IPS-15b (cell line): ENCODE measurements around the gene NEURL1B.

ENCODE experiments used
- H3K27me3 ChIP-seq: one replicate; pipeline ENCODE4 v1.6.1; 2013; ENCODE audit warnings: low read length; ENCODE audit not compliant: control insufficient read depth, insufficient read depth
- H3K36me3 ChIP-seq: one replicate; pipeline ENCODE4 v1.6.1; 2013; ENCODE audit warnings: low read length; ENCODE audit not compliant: control insufficient read depth, insufficient read depth
- H3K4me1 ChIP-seq: one replicate; pipeline ENCODE4 v1.6.1; 2013; ENCODE audit warnings: mild to moderate bottlenecking, low read length; ENCODE audit not compliant: control insufficient read depth, insufficient read depth
- H3K4me3 ChIP-seq: one replicate; pipeline ENCODE4 v1.5.1; 2013; ENCODE audit warnings: low read depth, low read length
- H3K9ac ChIP-seq: one replicate; pipeline ENCODE4 v1.6.1; 2013; ENCODE audit warnings: low read depth, mild to moderate bottlenecking, low read length
- H3K9me3 ChIP-seq: one replicate; pipeline ENCODE4 v1.6.1; 2013; ENCODE audit warnings: mild to moderate bottlenecking, low read length; ENCODE audit not compliant: control insufficient read depth, insufficient read depth

The NEURL1B gene

GRCh38 chr5:172686539-172687390 is 45.7 kb downstream of the NEURL1B start:
- Histone ChIP-seq H3K9ac (no peak overlapping the region), H3K4me3 (no peak overlapping the region), H3K27me3 (peaks cover 18% of the 10 kb centered on the region), H3K4me1 (peaks cover 3% of the 10 kb centered on the region), H3K9me3 (no peaks in the 10 kb centered on the region), H3K36me3 (no peaks in the 10 kb centered on the region)

GRCh38 chr5:172687940-172688339 is 46.9 kb downstream of the NEURL1B start:
- Histone ChIP-seq H3K4me1 (peaks cover 3% of the 10 kb centered on the region), H3K27me3 (peaks cover 13% of the 10 kb centered on the region), H3K4me3 (no peak overlapping the region), H3K36me3 (no peaks in the 10 kb centered on the region), H3K9ac (no peak overlapping the region), H3K9me3 (no peaks in the 10 kb centered on the region)

GRCh38 chr5:172688349-172689217 is 47.5 kb downstream of the NEURL1B start:
- peaks cover 11% of the 10 kb centered on the region for H3K27me3 ChIP-seq
- no peak overlapping the region for H3K9ac ChIP-seq
- H3K4me3 ChIP-seq, result no peak overlapping the region
- no peaks in the 10 kb centered on the region for H3K9me3 ChIP-seq
- H3K36me3 ChIP-seq, result no peaks in the 10 kb centered on the region
- H3K4me1 ChIP-seq, result peaks cover 3% of the 10 kb centered on the region

- H3K36me3 ChIP-seq, result no peaks in the 10 kb centered on the region
- peaks cover 11% of the 10 kb centered on the region for H3K27me3 ChIP-seq
- H3K4me3 ChIP-seq, result no peak overlapping the region
- H3K9me3 ChIP-seq, result no peaks in the 10 kb centered on the region
- peaks cover 3% of the 10 kb centered on the region for H3K4me1 ChIP-seq
- no peak overlapping the region for H3K9ac ChIP-seq
Measured at GRCh38 chr5:172689218-172689572, 48.1 kb downstream of the NEURL1B start.

GRCh38 chr5:172689801-172690200 is 48.7 kb downstream of the NEURL1B start:
- H3K4me1 ChIP-seq, result peaks cover 3% of the 10 kb centered on the region
- H3K36me3 ChIP-seq, result no peaks in the 10 kb centered on the region
- H3K27me3 ChIP-seq, result peaks cover 5% of the 10 kb centered on the region
- no peak overlapping the region for H3K4me3 ChIP-seq
- no peak overlapping the region for H3K9ac ChIP-seq
- H3K9me3 ChIP-seq, result no peaks in the 10 kb centered on the region

- Histone ChIP-seq H3K4me3 (no peak overlapping the region), H3K9ac (no peak overlapping the region), H3K27me3 (no peaks in the 10 kb centered on the region), H3K4me1 (peaks cover 4% of the 10 kb centered on the region), H3K9me3 (no peaks in the 10 kb centered on the region), H3K36me3 (no peaks in the 10 kb centered on the region)
Measured at GRCh38 chr5:172690258-172691075, 49.4 kb downstream of the NEURL1B start.

- H3K4me1 ChIP-seq, result peaks cover 4% of the 10 kb centered on the region
- H3K36me3 ChIP-seq, result no peaks in the 10 kb centered on the region
- H3K9ac ChIP-seq, result no peak overlapping the region
- H3K4me3 ChIP-seq, result no peak overlapping the region
- peaks cover under 1% of the 10 kb centered on the region for H3K27me3 ChIP-seq
- no peaks in the 10 kb centered on the region for H3K9me3 ChIP-seq
Measured at GRCh38 chr5:172691886-172692285, 50.8 kb downstream of the NEURL1B start.

GRCh38 chr5:172692451-172692850 is 51.4 kb downstream of the NEURL1B start:
- Histone ChIP-seq H3K4me1 (peaks cover 6% of the 10 kb centered on the region), H3K36me3 (no peaks in the 10 kb centered on the region)

GRCh38 chr5:172692981-172693380 is 51.9 kb downstream of the NEURL1B start:
- no peaks in the 10 kb centered on the region for H3K9me3 ChIP-seq
- H3K4me3 ChIP-seq, result no peak overlapping the region
- no peak overlapping the region for H3K9ac ChIP-seq
- H3K36me3 ChIP-seq, result no peaks in the 10 kb centered on the region
- H3K4me1 ChIP-seq, result peaks cover 6% of the 10 kb centered on the region
- peaks cover 6% of the 10 kb centered on the region for H3K27me3 ChIP-seq

More at GRCh38 chr5:172692451-172692850, 51.4 kb downstream of the NEURL1B start:
- peaks cover 6% of the 10 kb centered on the region for H3K27me3 ChIP-seq
- H3K9me3 ChIP-seq, result no peaks in the 10 kb centered on the region
- H3K9ac ChIP-seq, result no peak overlapping the region
- H3K4me3 ChIP-seq, result no peak overlapping the region

GRCh38 chr5:172694061-172694460 is 53.0 kb downstream of the NEURL1B start:
- Histone ChIP-seq H3K4me1 (peaks cover 6% of the 10 kb centered on the region), H3K9ac (no peak overlapping the region), H3K9me3 (no peaks in the 10 kb centered on the region), H3K27me3 (peaks cover 6% of the 10 kb centered on the region), H3K4me3 (no peak overlapping the region), H3K36me3 (no peaks in the 10 kb centered on the region)

GRCh38 chr5:172694541-172694940 is 53.5 kb downstream of the NEURL1B start:
- H3K36me3 ChIP-seq, result no peaks in the 10 kb centered on the region
- H3K9ac ChIP-seq, result no peak overlapping the region
- no peak overlapping the region for H3K4me3 ChIP-seq
- no peaks in the 10 kb centered on the region for H3K9me3 ChIP-seq
- H3K4me1 ChIP-seq, result peaks cover 6% of the 10 kb centered on the region
- H3K27me3 ChIP-seq, result peaks cover 6% of the 10 kb centered on the region
